Activated CD8-positive, alpha-beta memory T cell treated with anti-CD3 and anti-CD28 coated beads for 24 hours (primary cell): ENCODE results near the gene RAB23.
A peak's percentile ranks its signal among the peaks of the same experiment; 100 is the strongest.

Experiments used
- DNase-seq: peaks from one replicate; pipeline ENCODE4 v3.0.0-alpha.2; 2020

Gene RAB23

DNA sequence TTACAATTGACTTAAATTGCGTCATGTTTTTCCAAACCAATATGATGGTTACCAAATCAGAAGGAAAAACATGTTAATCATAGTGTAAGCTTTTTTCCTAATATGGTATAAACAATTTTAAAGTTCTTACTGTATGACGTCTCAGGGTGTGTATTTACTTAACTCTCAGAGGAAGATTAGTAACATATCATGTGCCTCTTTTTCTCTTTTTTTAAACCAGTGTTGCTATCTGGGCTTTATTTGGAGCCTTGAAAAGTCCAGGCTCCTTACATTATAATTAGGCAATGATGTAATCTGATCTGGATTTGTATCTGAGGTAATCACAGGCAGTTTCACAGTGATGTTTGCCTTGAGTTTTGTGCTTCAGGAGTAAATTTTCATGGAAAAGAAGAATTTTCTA lies 20.4 kb upstream of the RAB23 start:
- no peak for DNase-seq

DNA sequence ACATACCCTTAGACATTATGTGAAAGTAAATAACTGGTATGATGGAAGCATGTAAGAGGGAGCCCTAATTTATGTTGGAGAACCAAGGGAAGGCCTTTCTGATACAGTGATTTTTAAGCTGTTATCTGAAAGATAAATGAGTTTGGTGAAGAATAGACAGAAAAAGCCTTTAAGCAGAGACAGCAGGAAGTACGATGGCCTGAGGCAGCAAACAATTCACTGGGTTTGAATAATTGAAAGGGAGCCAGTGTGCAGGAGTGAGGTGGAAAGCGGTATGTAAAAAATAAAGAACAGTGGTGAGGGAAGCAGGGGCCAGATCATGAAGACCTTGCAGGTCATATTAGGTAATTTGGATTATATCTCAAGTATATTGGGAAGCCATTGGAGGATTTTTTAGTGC lies 4.1 kb upstream of the RAB23 start:
- DNase-seq, result no peak

DNA sequence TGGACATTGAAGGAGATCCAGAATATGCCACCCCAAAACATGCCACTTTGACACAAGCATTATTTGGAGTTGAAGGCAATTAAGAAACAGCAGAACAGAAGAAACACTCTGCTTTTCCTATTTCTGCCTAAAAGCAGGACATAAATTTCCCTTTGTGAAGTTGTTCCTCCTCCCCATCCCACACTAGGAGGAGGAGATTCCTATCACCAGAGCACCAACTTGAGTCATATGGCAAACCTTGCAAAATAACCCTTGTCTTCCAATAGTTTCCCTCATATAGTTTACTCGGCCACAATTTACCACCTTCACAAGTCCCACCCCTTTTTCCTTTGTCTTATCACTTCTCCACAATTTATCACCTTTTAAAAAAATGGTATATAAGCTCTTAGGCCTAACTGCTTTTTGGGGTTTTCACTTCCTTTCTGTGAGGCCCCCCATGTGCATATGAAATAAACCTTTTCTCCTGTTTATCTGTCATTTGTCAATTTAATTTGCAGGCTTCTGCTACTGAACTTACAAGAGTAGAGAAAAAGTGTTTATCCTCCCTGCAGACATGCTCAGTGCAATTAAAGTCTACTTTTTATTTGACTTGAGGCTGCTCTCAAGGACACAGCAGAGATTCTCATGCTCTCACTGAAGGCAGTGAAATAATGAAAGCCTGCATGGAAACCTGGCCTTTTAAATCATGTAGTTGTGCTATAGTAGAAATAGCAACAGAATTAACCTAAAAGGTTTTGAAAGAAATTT lies 2.8 kb upstream of the RAB23 start:
- DNase-seq, result no peak

DNA sequence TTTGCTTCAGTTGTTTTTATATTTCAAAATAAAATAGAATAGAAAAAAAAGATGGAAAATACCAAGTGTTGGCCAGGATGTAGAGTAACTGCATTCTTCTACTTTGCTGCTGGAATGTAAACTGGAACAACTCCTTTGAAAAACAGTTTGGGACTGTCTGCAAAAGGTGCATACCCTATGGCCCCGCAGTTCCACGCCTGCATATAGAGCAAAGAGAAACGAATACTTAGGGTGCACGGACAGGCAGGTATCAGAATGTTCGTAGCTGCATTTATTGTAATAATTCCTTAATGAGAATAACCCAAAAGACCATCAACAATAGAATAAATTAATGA lies 603 bp upstream of the RAB23 start:
- DNase-seq, result no peak

DNA sequence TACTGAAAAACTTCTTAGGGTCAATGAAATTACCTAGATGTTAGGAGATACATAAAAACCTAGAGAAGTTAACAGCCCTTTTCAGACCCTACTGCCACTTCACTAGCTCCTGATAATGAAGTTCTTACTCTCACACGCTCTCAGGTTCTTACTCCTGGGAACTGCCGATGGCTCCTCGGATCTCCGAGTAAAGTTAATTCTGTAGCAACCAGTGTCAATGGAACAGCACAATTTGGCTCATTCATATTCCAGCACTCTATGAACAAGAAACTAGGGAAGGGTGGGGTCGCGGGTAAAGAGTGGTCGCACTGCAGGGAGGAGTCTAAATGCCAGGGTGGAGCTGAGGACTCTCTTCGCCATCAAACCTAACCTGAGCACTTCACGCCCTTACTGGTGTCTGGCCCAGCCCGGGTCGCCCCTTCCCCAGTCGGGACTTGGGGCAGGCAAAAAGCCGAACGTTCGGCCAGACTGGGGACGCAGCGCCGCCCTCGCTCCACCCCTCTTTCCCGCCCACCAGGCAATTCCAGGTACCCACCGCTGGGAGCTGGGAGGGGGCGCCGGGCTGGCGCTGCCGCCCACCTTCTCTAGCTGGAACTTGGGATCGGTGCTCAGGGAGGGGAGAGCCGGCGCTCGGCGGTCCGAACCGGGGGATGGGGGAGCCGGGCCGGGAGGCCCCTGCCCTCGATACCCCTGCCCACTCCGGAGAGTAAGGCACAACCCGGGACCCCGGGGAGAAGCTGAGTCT lies 744 bp downstream of the RAB23 start:
- peak; percentile 83 for DNase-seq

DNA sequence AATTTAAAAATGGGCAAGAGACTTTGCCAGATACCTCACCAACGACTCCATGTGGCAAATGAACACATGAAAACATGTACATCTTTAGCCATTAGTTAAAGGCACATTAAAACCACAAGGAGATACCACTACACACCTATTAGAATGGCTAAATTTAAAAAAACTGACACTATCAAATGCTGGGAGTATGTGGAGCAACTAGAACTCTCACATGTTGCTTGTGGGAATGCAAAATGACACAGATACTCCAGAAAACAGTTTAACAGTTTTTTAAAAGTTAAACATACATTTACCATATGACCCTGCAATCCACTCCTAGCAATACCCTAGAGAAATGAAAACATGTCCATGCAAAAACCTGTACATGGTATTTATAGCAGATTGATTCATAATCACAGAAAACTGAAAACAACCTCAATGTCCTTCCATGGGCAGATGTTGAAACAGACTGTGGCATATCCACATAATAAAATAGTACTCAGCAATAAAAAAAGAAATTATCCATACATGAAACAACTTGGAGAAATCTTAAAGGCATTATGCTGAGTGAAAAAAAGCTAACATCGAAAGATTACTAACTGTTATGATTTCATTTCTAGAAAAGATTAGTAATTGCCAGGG lies 1.9 kb downstream of the RAB23 start:
- no peak for DNase-seq

DNA sequence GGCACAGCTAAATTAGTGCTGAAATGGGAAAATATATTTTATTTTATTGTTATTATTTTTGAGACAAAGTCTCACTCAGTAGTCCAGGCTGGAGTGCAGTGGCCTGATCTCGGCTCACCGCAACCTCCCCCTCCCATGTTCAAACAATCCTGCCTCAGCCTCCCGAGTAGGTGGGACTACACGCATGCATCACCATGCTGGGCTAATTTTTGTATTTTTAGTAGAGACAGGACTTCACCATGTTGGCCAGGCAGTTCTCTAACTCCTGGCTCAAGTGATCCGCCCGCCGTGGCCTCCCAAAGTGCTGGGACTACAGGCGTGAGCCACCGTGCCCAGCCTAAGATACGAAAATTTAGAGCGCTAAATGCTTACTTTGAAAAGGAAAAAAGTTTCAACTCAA lies 4.8 kb downstream of the RAB23 start:
- DNase-seq, result no peak

DNA sequence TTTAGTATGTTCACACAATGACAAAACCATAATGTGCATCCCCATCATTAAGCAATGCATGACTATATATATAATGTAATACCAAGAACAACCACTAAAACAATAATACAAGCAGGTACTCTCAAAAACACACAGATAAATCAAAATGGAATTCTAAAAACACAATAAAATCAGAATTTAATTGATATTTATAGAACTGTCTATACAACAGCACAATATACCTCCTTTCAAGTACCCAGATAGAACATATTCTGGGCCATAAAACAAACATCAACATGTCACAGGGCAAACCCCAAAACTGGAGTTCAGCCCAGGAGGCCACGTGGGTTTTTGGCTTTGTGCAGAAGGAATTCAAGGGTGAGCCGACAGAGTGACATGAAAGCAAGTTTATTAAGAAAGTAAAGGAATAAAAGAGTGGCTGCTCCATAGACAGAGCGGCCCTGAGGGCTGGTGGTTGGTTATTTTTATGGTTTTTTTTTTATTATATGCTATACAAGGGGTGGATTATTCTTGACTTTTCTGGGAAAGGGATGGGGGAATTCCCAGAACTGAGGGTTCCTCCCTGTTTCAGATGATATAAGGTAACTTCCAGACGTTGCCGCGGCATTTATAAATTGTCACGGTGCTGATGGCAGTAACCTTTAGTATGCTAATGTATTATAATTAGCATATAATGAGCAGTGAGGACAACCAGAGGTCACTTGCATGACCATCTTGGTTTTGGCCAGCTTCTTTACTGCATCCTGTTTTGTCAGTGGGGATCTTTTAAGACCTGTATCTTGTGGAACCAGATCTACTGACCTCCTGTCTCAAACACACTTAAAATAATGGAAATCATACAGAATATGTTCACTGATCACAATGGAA lies 5.6 kb downstream of the RAB23 start:
- DNase-seq, result no peak

DNA sequence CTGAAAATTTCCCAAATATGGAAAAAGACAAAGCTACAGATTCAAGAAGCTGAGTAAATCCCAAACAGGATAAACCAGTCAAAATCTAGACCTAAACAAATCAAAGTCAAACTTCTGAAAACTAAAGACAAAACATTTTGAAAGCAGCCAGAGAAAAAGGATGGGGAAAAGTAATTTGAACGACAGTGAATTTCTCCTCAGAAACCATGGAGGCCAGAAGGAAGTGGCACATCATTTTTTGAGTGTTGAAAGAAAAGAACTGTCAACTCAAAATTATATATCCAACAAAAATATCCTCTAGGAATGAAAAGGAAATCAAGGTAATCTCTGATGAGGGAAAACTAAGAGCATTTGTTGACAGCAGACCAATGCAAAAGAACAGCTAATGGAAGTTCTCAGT lies 6.8 kb downstream of the RAB23 start:
- DNase-seq, result no peak

DNA sequence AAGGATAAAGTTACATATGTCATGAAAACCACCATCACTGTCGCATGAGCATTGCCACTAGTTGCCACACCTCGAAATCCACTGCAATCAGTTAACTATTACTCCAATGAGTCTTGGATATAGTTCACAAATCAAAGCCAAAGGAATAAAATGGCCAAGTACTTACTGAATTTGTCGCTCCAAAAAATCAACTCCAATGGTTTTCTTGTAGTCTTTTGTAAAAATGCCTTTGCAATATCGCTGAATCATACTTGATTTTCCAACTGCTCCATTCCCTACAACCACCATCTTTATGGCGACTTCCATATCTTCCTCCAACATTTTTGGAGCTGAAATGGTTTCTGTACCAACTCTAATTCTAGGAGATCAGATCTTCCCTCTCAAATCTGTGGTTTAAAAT lies 12.0 kb downstream of the RAB23 start:
- DNase-seq, result no peak

DNA sequence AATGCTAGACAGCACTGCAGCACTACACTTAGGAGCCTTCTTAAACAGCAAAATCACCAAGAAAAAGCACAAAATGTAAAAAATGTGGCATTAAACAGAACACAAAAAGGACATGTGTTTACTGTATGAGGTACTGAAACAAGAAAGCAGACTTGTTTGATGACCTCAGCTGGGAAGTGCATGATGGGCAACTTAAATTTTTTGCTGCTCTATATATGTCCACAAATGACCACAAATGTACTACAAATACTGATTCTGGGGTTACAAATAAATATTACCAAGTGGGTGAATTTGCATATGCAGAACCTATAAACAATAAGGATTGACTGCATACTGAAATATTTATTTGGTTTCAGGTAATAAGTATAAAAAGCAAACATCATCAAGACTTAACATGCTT lies 13.1 kb downstream of the RAB23 start:
- no peak for DNase-seq

DNA sequence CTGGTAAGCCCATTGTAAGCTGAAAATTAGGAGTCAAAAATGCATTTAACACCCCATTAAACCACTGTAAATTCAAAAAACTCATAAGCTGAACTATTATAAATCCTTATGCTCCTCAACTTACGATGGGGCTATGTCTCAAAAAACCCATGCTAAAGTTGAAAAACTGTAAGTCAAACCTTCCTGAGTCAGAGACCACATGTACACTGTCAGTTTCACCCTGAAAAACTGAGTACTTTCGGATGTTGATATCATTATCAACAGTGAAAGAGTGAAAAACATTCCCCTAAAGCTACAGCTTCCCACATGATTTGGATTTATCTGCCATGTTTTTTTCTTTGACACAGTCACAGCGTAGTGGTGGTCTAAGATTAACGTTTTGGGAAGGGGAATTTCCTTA lies 14.2 kb downstream of the RAB23 start:
- DNase-seq, result no peak

DNA sequence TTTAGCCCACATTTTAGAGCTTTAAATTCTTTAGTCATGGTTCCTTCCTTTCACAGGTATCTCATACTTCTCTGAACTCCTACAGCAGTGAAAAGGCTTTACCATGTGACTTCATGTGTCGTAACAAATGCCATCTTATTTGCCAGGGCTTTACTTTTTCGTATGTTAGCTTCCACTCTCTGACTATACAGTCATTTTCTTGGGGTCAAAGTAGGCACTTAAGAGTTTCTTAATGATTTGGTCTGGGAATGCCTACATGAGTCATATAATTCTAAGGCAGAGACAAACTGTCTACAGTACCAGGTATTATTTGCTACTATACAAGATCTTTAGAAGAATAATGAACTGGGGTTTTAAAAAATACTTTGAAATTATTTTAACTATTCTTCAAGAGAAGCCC lies 15.0 kb downstream of the RAB23 start:
- DNase-seq, result no peak

DNA sequence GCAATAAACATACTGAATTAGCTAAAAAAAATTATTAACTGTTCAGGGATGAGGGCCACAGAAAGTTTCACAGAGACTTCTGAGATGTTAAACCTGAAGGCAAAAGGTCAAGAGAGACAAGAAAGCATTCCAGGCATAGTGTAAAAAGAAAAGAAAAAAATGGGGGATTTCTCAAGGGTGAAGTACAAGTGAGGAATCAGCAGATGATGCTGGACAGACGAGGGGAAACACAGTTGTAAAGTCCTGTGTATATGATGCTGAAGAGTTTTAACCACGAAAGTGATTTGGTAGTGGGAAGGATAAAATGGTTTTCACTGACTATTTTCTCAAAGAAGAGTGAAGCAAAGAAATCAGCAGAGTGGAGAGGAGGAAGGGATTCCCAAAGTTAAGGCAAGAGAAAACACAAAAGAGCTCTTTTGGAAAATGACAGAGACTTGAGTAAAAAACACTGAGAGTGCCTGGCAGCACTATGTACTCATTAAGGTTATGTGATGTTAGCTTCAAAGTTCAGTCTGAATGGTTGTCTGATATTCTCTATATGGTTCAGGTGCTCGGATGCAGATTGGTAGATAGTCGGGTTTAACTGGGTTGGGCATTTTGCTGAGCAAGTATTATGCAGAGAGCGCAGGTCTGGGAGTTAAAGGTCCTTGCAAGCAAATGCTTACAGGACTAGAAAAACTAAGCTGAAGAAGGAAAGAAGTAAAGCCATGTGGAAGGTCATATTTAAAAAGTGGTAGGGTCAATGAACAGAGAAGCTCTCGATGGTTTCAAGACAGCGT lies 16.4 kb downstream of the RAB23 start:
- DNase-seq, result no peak

DNA sequence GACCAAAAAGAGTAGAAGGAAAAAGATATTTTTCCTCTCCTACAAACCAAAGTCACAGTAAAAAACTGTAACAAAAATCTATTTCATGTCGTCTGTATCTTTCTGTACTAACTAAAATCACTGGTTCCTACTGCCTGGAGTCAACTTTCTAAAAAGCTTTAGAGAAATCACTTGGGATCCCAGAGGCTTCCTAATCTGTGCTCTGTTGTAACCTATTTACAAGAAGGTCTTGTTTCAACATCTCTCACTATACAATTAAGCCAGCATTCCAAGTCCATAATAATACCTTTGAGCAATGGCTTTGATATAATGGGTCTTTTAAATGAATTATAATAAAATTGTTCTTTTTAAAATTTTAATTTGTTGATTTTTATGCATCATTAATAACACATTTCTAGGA lies 20.4 kb downstream of the RAB23 start:
- no peak for DNase-seq

DNA sequence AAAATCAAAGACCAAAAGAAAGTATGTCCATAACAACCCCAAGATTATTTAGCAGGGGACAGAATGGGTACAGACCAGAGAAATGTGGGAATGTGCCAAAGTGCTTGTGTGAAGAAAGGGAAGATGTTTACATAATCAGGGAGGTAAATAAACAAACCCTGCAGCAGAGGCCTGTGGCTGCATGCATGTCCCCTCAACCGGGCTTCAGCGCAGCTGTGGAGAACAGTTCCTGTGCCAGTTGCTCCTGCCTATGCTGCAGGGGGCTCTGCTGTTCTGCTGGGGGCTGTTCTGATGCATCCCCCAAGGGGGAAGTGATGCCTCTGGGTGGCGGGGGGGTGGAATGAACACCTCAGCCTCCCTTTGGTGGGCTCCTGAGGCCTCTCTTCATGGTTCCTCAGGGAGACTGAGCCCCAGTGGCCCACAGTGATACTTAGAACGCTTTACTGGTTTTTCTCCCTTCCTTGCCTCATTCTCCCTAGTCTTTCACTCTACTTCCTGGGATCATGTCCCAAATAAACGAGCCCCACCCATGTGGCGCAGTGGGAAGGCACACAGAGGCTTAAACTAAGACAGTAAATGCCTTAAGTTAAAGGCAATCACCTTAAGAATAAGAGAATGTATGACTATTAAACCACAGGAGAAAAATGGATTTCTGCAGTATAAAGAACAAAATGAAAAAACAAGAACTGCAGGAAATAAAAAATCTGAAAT lies 23.0 kb downstream of the RAB23 start:
- DNase-seq, result no peak

DNA sequence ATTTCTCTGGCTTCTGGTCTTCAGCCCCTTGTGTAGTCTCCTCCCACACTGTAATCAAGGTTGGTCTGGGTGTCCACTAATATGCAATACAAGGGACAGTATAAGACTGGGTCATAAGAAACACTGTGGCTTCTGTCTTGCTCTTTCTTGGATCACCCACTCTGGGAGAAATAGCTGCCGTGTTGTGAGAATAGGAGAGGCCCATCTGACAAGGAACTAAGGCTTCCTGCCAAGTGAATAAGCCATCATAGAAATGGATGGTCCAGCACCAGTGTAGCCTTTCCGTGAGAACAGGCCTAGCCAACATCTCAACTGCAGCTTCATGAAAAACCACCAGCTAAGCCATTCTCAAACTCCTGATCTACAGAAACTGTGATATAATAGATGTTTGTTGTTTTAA lies 26.6 kb downstream of the RAB23 start:
- no peak for DNase-seq

DNA sequence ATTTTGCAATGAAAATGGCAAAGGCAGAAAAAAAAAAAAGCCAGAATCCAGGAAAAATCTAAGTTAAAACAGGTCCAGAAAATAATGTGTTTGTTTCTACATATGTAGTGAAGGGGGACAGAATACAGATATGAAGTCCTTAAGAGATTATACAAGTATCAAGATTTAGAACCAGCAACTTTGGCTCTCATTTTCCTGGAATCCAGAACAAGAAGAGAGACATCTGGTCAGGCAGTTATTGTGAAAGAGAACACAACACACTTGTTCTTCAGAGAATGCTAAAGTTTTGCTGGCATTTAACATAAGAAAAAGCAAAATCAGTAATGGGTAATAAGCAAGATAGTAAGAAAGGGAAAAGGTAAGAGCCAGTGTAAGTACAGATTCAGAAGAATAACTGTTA lies 28.9 kb downstream of the RAB23 start:
- no peak for DNase-seq

DNA sequence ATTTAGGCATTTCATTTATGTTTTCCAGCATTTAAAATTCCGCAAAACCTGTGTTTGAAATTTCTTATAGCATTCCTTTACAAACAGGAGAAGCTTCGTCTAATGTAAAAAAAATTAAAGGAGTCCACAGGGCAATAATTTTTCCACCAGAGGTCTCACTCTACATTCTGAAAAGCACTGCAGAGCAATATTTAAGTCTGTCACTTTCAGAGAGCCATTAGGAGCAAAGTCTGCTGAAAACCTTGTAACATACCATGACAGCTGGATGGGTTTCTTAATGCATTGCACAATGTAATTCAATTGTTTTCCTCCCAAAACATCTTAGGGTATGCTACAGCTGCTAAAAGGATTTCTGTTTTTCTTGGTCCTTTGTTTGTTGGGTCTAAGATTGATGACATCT lies 32.0 kb downstream of the RAB23 start:
- no peak for DNase-seq

DNA sequence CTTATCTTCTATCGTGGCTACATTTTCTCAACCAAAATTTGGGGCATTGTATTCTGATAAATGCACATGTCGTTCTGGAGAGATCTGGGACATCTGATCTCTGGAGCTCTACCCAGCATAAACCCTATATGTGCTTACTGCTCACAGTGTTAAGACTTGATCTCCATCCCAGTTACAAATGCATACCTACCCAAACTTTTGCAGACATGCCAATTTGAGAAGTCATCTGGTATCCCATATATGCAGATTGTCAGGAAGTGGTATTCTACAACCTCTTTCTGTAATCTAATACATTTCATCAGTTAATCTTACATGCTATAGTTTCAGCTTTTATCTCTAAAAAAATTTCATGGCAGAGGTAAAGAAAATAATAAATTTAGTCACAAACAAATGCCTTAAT lies 38.8 kb downstream of the RAB23 start:
- no peak for DNase-seq

DNA sequence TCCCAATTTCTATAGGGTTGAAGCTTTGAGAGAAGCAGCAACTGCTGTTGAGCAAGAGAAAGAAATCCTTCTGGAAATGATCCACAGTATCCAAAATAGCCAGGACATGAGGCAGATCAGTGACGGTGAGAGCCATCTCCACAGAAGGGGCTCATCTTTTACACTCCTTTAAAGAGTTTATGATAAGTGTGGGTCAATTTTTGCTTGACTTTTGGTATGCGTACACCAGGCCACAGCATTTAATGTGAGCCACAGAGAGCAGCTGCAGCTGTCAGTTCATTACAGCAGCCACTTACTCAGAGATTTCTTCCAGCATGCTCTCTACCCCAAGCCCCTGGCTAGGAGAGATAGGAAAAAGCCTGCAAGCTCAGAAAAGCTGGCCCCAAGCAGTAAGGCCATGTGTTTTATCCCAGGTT lies 40.1 kb downstream of the RAB23 start:
- no peak for DNase-seq

DNA sequence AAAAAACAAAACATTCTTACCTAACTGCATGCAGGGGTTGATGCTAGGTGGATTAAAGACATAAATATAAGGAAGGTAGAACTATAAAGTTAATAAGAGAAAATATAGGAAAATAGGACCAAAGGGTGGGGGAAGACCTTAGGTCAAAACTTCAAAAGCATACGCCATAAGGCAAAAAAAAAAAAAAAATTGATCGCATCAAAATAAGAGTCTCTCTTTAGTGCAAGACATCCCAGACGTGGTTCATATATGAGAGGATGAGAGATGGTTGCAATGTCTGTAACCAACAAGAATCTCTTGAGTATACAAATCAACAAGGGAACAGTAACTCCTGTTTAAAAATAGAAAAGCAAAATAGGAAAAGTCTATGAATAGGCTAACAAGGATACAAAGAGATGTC lies 41.5 kb downstream of the RAB23 start:
- DNase-seq, result no peak
